ENCODE results near the gene HSPB2.

The HSPB2 gene

DNA sequence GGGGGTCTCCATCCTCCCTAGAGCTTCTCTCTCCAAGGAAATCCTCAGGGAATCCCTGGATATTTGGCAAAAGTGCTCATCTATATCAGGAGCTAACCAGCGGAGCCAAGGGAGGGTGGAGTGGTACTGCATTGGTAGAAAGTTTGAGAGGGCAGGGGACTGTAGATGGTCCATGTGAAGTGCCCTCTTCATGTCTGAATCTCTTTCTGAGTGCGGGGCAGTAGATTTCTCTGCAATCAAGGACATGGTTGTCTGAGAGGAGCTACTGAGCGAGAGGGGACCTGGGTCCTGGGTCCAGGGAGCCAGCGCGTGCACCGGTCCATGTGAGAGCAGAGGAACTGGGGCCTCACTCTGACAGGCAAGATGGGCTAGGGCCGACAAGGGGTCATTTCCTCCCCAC, 25.3 kb downstream of the HSPB2 start:
- TF ChIP-seq, protein P1, sequence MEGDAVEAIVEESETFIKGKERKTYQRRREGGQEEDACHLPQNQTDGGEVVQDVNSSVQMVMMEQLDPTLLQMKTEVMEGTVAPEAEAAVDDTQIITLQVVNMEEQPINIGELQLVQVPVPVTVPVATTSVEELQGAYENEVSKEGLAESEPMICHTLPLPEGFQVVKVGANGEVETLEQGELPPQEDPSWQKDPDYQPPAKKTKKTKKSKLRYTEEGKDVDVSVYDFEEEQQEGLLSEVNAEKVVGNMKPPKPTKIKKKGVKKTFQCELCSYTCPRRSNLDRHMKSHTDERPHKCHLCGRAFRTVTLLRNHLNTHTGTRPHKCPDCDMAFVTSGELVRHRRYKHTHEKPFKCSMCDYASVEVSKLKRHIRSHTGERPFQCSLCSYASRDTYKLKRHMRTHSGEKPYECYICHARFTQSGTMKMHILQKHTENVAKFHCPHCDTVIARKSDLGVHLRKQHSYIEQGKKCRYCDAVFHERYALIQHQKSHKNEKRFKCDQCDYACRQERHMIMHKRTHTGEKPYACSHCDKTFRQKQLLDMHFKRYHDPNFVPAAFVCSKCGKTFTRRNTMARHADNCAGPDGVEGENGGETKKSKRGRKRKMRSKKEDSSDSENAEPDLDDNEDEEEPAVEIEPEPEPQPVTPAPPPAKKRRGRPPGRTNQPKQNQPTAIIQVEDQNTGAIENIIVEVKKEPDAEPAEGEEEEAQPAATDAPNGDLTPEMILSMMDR (IDR thresholded peaks at IDR 0.05; ENCODE audit: borderline replicate concordance, insufficient read depth, low read depth, low read length), result no peak
- peak overlapping the region; percentile 63 for H3K4me3 ChIP-seq (ENCODE audit: low read depth, low read length)

DNA sequence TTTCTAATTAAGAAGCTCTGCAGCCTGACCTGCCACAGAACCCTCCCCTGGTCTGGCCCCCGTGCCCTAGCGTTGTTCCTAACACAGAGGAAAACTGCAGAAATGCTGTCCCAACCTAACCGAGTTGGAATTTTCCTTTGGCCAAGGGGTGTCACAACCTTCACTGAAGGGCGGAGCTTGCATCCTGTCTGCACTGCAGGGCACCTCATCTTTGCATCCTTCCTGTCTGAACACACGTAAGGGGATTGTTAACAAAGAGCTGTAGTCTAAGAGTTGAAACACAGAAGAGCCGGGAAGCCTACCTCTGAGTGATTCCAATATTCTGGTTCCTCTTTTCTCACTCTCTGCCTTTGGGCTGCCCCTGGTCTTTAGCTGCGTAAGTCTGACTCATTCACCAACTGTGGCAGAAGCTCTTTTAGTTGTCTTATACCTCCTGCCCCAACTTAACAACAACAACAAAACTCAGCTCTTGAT, 26.2 kb downstream of the HSPB2 start:
- H3K4me3 ChIP-seq (ENCODE audit: low read depth, low read length), result no peak overlapping the region
- TF ChIP-seq, protein P1 (IDR thresholded peaks at IDR 0.05; ENCODE audit: borderline replicate concordance, insufficient read depth, low read depth, low read length), result no peak

DNA sequence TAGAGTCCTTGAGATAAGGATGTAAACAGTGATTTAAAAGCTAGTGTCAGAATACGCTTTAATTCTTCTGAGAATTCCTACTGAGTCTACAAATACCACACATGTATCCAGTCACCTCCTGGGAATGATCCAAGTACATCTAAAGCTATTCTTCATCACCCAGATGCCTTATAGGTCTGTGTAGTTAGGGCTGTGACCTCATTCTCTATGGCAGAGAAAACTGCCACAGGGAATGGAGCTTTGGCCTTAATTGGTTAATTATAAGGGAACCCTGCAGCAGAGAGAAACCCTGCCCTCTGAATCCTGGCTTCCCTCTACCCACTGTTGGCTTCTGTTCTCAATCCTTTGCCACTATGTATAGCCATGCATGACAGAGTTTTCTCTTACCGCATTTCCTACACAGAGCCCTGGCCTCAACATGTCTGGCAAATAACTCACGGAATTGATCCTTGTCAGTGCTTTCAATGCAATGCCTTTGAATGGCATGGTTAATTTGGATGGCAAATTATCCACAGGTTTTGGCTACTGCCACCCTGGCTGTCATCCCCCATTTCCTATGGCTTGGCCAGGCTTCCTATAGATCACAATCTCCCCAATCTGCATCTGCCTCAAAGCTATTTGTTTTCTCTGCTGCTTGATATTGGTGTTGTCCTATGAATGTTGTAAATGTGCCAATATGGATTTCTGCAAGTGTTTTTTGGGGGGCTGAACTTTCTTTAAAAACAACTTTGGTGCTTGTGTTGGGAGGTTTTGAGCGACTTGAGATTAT, 27.5 kb downstream of the HSPB2 start:
- TF ChIP-seq, protein P1 (IDR thresholded peaks at IDR 0.05; ENCODE audit: borderline replicate concordance, insufficient read depth, low read depth, low read length), result no peak
- no peak overlapping the region for H3K4me3 ChIP-seq (ENCODE audit: low read depth, low read length)

DNA sequence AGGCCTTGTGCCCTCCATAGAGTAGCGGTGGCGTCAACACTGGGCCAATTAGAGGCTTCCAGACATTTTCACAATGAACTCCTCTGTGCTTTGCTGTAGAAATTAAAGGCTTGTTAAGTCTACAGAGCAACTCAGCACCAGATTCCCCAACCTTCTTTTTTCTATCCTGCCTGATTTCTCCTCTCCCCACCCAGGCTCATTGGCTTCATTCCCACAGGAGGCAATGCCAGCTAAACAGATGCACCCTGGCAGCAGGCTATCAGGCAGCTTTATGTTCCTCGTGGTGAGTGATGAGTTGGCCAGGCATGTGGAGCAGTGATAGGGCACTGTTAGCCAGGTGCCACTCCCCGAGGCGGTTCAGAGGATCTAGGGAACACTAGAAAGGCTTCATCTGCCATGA, 29.4 kb downstream of the HSPB2 start:
- no peak overlapping the region for H3K4me3 ChIP-seq (ENCODE audit: low read depth, low read length)
- TF ChIP-seq, protein P1 (IDR thresholded peaks at IDR 0.05; ENCODE audit: borderline replicate concordance, insufficient read depth, low read depth, low read length), result no peak

DNA sequence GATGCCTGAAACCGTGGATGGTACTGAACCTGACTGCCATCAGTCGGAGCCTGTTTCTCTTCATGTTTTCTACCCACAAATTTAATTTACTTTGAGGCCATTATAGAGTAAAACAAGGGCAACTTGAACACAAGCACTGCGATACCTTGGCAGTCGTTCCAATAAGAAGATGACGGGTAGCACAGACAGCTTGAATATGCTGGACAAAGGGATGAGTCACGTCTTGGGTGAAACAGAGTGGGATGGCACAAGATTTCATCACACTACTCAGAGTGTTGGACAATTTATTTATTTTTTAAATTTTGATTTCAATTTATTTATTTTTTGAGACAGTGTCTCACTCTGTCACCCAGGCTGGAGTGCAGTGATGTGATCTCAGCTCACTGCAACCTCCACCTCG, 30.3 kb downstream of the HSPB2 start:
- TF ChIP-seq, protein P1 (IDR thresholded peaks at IDR 0.05; ENCODE audit: borderline replicate concordance, insufficient read depth, low read depth, low read length), result no peak
- H3K4me3 ChIP-seq (ENCODE audit: low read depth, low read length), result no peak overlapping the region

DNA sequence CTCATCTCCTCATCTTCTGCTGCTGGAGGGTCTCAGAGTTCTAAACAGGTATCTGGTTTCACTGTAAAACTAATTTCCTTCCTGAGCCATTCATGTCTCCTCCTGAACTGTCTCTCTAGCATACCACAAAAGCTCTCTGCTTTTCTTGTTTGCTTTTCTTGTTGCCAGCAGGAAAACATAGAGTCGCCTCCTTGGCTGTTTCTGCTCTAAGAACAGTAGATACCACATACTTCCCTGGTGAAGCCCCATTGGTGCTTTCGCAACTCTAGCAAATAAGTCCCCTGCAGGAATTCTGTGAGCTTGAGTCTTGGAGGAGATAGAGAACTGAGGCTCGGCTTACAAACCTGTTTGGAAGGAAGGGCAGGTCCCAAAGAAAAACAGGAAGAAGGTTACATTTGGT, 31.6 kb downstream of the HSPB2 start:
- TF ChIP-seq, protein P1 (IDR thresholded peaks at IDR 0.05; ENCODE audit: borderline replicate concordance, insufficient read depth, low read depth, low read length), result no peak

DNA sequence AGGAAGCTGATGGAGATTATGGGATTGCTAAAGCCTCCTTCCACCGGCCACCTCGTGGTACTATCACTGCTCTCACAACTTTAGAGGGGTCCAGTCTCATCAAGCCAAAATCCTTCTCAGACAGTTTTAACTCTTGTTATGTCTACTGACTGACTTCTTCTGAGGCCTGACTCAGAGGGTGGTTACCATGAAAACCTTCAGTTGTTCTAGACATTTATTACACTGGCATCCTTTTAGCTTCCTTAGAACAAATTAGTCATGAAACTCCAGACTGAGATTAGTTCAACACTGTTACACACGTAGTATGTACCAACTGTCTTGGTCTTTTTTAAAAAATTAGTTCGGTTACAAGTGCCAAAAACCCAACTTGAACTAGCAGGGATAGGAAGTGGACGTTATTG, 32.1 kb downstream of the HSPB2 start:
- H3K4me3 ChIP-seq (ENCODE audit: low read depth, low read length), result no peak overlapping the region
- TF ChIP-seq, protein P1 (IDR thresholded peaks at IDR 0.05; ENCODE audit: borderline replicate concordance, insufficient read depth, low read depth, low read length), result no peak

More for the DNA sequence above, 31.6 kb downstream of the HSPB2 start:
- H3K4me3 ChIP-seq (ENCODE audit: low read depth, low read length), result no peak overlapping the region

All from GM12875 (cell line).